Fibroblast of the aortic adventitia (primary cell): Measurements from ENCODE around the gene PSMD10. TPM values are rescaled to one million over a fixed set of nuclear protein-coding genes. Genes with fewer than 3 reads are reported as not detected.

Experiments used
- DNase-seq: peaks from one replicate; pipeline ENCODE4 v3.0.0-alpha.2; 2010; ENCODE audit warnings: low read depth
- H3K4me3 ChIP-seq: 2 replicates; pipeline ENCODE4 v1.5.1; 2011; ENCODE audit warnings: low read depth, mild to moderate bottlenecking, control low read depth, low read length, moderate library complexity
- CTCF ChIP-seq: IDR thresholded peaks from 2 replicates; pipeline ENCODE4 v1.5.1; 2011; ENCODE audit warnings: mild to moderate bottlenecking, low read length, control low read depth, inconsistent platforms; ENCODE audit not compliant: insufficient read depth
- total RNA-seq: library from RNA; depleted of rRNA; stranded (reverse); fragments of >200 nt; gene quantifications from 2 replicates; pipeline ENCODE4 v1.2.3, GENCODE V29; 2012; ENCODE audit warnings: low replicate concordance

Gene PSMD10
- total RNA-seq, 1 donor, result 80.8 TPM

- no peak overlapping the region for H3K4me3 ChIP-seq
- no peak for DNase-seq
- TF ChIP-seq CTCF, result no peak
These were observed 10.2 kb downstream of the PSMD10 start for GRCh38 chrX:108081110-108081509.

- no peak overlapping the region for H3K4me3 ChIP-seq
- peak; percentile 12 for DNase-seq
These were observed 18.6 kb downstream of the PSMD10 start for GRCh38 chrX:108072746-108073145.

GRCh38 chrX:108071578-108071977 lies 19.8 kb downstream of the PSMD10 start:
- no peak for DNase-seq

More at GRCh38 chrX:108072746-108073145, 18.6 kb downstream of the PSMD10 start:
- no peak for TF ChIP-seq CTCF

GRCh38 chrX:108070891-108071290 lies 20.5 kb downstream of the PSMD10 start:
- no peak for TF ChIP-seq CTCF
- H3K4me3 ChIP-seq, result no peak overlapping the region
- peak; percentile 79 for DNase-seq

More at GRCh38 chrX:108071578-108071977, 19.8 kb downstream of the PSMD10 start:
- TF ChIP-seq CTCF, result no peak
- H3K4me3 ChIP-seq, result no peak overlapping the region

- no peak for DNase-seq
- no peak overlapping the region for H3K4me3 ChIP-seq
- TF ChIP-seq CTCF, result no peak
These were observed 23.2 kb downstream of the PSMD10 start for GRCh38 chrX:108068121-108068520.

- TF ChIP-seq CTCF, result no peak
- DNase-seq, result no peak
- H3K4me3 ChIP-seq, result no peak overlapping the region
These were observed 26.7 kb downstream of the PSMD10 start for GRCh38 chrX:108064613-108065012.

- no peak for TF ChIP-seq CTCF
- H3K4me3 ChIP-seq, result no peak overlapping the region
- DNase-seq, result no peak
These were observed 27.3 kb downstream of the PSMD10 start for GRCh38 chrX:108064001-108064400.
